Anterior cingulate cortex (tissue), 58 donors: ENCODE results near the gene AK4.
"Not testable (repeated sequence)": the region's sequence is repeated elsewhere in the genome, so short reads cannot be mapped to it uniquely, and the experiment has no call there.

Experiments
- DNase-seq, 58 donors: peaks; one replicate each; lab custom pipeline; 2025; lab: John Stamatoyannopoulos, UW

The AK4 gene

GRCh38 chr1:65149351-65150107, 1.5 kb downstream of the AK4 start:
- peak in 3 of 58 donors; percentile 30 to 48 (median 30) for DNase-seq

- DNase-seq: no peak
Observed at GRCh38 chr1:65150108-65150463, 2.1 kb downstream of the AK4 start.

GRCh38 chr1:65150583-65151263, 2.7 kb downstream of the AK4 start:
- DNase-seq: peak in 4 of 58 donors; percentile 5 to 28 (median 16)

- DNase-seq: no peak
Observed at GRCh38 chr1:65151641-65152040, 3.6 kb downstream of the AK4 start.

- DNase-seq: no peak
Observed at GRCh38 chr1:65153635-65154034, 5.6 kb downstream of the AK4 start.

GRCh38 chr1:65156910-65157545, 9.0 kb downstream of the AK4 start:
- DNase-seq: no peak

GRCh38 chr1:65157546-65157941, 9.5 kb downstream of the AK4 start:
- DNase-seq: no peak

- DNase-seq: not testable (repeated sequence)
Observed at GRCh38 chr1:65159291-65159688, 11.3 kb downstream of the AK4 start.

- no peak for DNase-seq
Observed at GRCh38 chr1:65159801-65160523, 12.0 kb downstream of the AK4 start.

- no peak for DNase-seq
Observed at GRCh38 chr1:65163201-65163805, 15.3 kb downstream of the AK4 start.

- DNase-seq: not testable (repeated sequence)
Observed at GRCh38 chr1:65164101-65164500, 16.1 kb downstream of the AK4 start.

- no peak for DNase-seq
Observed at GRCh38 chr1:65164633-65165032, 16.6 kb downstream of the AK4 start.

- DNase-seq: no peak
Observed at GRCh38 chr1:65165269-65165993, 17.4 kb downstream of the AK4 start.

GRCh38 chr1:65166572-65167305, 18.7 kb downstream of the AK4 start:
- DNase-seq: no peak

GRCh38 chr1:65167586-65168242, 19.7 kb downstream of the AK4 start:
- peak in 2 of 58 donors; percentile 14 to 30 for DNase-seq

GRCh38 chr1:65168867-65169266, 20.9 kb downstream of the AK4 start:
- no peak for DNase-seq

- DNase-seq: peak in 24 of 58 donors; percentile 4 to 68 (median 16)
Observed at GRCh38 chr1:65170511-65171142, 22.6 kb downstream of the AK4 start.
